RPMI7951 (cell line): ENCODE data around the gene TMEM132E. TPM values are rescaled to one million over a fixed set of nuclear protein-coding genes. Genes with fewer than 3 reads are reported as not detected.

Experiments used
- DNase-seq: peaks from one replicate; pipeline ENCODE4 v3.0.0-alpha.2; 2012; ENCODE audit warnings: low read depth
- total RNA-seq: library from RNA; depleted of rRNA; stranded (reverse); fragments of >200 nt; shearing (Covaris generic); gene quantifications from 2 replicates; pipeline ENCODE4 v1.2.3, GENCODE V29; 2014; rRNA removed

TMEM132E gene
- total RNA-seq, 1 experiment from 2014 or later = not detected

- DNase-seq = no peak
These were observed 85.9 kb downstream of the TMEM132E start for GRCh38 chr17:34665150-34665806.

GRCh38 chr17:34665819-34666763 lies 86.7 kb downstream of the TMEM132E start:
- no peak for DNase-seq

- no peak for DNase-seq
These were observed 88.3 kb downstream of the TMEM132E start for GRCh38 chr17:34667656-34668055.

DNA sequence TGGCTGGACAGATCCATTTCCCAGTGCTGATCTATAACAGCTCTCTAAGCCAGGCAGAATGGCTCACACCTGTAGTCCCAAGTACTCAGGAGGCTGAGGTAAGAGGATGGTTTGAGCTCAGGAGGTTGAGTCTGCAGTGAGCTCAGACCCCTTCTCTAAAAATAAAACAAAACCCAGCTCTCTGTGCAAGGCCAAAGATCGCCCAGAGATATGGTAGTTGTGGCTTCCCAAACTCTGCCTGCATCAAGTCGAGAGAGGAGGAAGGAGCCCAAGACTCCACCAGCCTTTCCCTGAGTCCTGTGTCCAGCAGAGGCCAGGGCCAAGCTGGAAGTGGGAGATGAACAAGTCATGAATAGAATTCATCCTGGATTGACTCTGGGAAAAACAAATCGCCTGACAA lies 88.8 kb downstream of the TMEM132E start:
- no peak for DNase-seq

DNA sequence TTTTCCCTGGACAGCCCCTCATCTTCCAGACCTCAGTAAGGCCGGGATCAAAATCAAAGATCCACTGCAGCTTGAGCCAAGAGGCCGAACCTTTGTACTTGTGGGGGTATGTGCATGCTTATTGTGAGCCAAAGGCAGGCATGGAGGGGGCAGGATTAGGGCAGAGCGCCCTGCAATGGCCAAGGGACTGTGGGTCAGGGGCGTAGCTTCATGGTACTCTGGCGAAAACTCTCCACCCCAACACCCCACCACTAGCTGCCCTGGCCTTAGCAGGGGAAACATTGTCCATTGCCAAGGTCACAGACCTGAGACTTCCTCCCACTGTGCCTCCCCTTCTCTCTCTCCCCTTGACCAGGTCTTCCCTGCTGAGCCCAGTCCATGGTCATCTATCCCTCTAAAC lies 90.1 kb downstream of the TMEM132E start:
- no peak for DNase-seq

- DNase-seq = no peak
These were observed 91.2 kb downstream of the TMEM132E start for GRCh38 chr17:34670618-34671017.

GRCh38 chr17:34671191-34671590 lies 91.8 kb downstream of the TMEM132E start:
- no peak for DNase-seq

- DNase-seq = no peak
These were observed 92.9 kb downstream of the TMEM132E start for GRCh38 chr17:34672176-34672785.

DNA sequence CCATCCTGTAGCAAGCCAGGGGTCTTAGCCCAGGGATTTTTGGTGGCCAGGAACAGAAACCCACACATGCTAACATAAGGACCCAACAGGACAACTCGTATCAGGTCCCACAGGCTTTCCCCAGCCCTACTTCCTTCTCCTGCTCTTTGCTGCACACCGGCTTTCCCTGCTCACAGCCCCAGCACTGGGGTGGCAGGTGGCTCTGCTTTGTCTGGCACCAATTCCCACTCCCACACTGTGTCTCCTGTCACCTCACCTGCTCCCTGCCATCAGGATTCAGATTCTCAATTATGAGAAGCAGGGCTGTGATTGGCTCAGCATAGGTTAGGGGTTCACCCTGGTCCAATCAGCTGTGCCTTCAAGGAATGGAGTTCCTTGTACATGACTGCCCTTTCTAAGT lies 94.1 kb downstream of the TMEM132E start:
- DNase-seq = no peak

DNA sequence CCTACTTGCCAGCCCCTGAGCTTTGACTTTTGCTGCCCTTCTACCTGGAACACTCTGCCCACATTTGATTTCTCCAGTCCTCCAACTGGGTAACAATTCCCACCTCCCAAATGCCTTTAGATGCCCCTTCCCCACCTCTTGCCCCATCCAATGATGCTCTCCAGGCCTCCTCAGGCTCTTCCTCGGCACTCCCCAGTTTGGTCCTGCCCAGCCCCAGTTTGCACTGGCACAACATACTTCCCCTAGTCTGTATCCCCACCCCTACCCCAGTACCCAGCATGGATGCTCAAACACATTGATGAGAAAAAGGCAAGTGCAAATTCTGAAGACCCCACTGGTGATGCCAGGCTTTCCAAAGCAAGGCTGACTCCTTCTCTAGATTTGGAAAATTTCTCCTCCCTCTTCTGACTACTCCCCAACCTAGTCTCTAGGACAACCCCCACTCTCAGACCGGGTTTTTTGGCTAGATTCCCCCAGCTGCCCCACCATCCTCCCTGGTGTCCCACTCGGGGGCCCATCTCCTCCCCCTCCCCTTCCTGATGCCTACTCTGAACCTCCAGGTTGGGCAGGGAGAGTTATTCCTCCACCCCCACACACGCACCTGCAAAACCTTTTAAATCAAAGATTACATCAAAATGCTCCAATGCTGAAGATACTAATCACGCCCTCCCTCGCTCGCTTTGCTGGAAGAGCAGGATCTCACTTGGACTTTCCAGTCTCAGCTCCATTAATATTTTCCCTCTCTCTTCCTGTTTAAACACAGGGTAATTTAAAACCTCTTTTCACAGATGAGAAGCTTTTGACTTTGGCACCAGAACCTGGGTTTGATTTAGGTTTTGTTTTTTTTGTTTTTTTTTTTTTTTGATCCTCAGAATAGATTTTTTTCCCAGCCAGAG lies 94.9 kb downstream of the TMEM132E start:
- no peak for DNase-seq

GRCh38 chr17:34675143-34675542 lies 95.8 kb downstream of the TMEM132E start:
- no peak for DNase-seq

DNA sequence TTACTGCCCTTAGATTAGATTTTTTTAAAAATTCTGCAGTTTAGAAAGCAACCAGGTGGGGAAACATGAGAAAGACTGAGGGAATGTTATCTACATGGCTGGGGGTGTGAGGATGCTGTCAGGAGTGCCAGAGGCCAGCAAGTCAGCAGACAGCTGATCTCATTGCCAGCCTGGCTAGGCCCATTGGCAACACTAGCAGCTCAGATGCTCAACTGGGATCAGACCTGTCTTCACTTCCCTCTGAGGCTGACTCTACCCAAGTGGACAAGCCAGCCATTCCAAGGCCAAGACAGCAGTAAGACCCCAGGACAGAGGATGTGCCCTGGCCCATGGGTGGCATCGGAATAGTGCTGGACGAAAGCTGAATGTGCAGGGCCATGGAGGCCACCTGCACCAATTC lies 96.2 kb downstream of the TMEM132E start:
- DNase-seq = no peak

GRCh38 chr17:34680151-34680550 lies 100.8 kb downstream of the TMEM132E start:
- no peak for DNase-seq

DNA sequence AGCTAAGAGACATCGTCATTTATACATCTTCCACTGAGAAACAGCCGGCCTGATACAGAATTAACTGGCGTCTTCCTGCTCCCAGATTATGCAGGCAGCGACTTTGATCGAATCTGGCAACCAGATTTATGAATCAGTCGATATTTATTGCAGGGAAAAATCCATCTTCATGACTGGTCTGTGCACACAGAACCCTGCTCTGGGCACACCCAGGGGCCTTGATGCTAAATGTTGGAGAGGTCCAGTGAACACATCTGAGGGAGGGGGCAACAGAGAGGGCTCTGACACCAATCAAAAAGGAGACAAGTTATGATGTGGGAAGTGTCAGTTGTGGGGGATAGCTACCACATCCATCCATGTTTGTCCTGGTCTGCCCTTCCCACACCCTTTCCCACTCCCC lies 102.9 kb downstream of the TMEM132E start:
- no peak for DNase-seq

DNA sequence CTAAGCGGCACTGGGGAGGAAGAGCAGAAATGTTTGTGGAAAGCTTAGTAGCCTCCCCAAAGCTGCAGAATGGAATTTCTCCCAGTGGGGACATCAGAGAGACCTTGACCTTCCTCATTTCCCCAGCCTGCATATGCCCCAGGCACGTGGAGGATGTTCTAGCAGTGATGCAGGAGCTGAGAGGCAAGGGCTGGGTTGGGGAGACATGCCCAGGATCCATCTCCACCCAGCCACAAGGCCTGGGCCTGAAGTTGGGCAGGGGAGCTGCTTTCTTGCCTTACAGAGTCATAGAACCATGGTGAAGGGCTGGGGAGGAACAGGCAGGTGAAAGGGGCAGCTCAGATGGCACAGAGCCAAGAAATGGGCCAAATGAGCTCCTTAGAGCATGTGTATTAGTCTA lies 104.0 kb downstream of the TMEM132E start:
- no peak for DNase-seq

Other genes starting within 250 kb of the TMEM132E start
- gene CCL13, start 223.1 kb upstream of the TMEM132E start, total RNA-seq = not detected in 2 replicates
- gene CCL1, start 216.3 kb upstream of the TMEM132E start, total RNA-seq = not detected in 2 replicates